Measurements from ENCODE around the gene CFAP92. TPM values are rescaled to one million over a fixed set of nuclear protein-coding genes. Genes with fewer than 3 reads are reported as not detected.

CFAP92 gene
- total RNA-seq, 1 experiment from 2014 or later = 0.92 TPM

- no peak for TF ChIP-seq CTCF (conservative IDR thresholded peaks at IDR 0.05)
- Histone ChIP-seq H2BK120ac (ENCODE audit: low read depth, low read length, poor library complexity, severe bottlenecking) (peak within 1 kb of the TSS; percentile 65), H2BK5ac (ENCODE audit: insufficient read length, low read length) (peak within 1 kb of the TSS; percentile 43), H4K20me1 (ENCODE audit: control insufficient read depth, insufficient read depth, insufficient read length) (no peaks in the 10 kb centered on the region), H3K4me2 (ENCODE audit: insufficient read depth, insufficient read length, low read length) (peak within 1 kb of the TSS; percentile 95), H3K14ac (ENCODE audit: insufficient read depth, low read length) (peak within 1 kb of the TSS; percentile 87), H3K18ac (ENCODE audit: insufficient read length, low read depth, low read length) (peak within 1 kb of the TSS; percentile 84), H3K79me1 (ENCODE audit: insufficient read depth, low read depth, low read length, poor library complexity, severe bottlenecking) (peaks cover 11% of the 10 kb centered on the region), H3K79me2 (ENCODE audit: insufficient read depth, low read length) (peaks cover 11% of the 10 kb centered on the region; the same call in 1 of the 2 replicates), H3K9me3 (ENCODE audit: control insufficient read depth, low read depth, low read length) (no peaks in the 10 kb centered on the region), H3T11ph (ENCODE audit: low read length) (peak within 1 kb of the TSS; percentile 42), H3K4ac (ENCODE audit: low read depth, low read length) (no peak within 1 kb of the TSS; the same call in 1 of the 2 replicates), H3K27me3 (ENCODE audit: insufficient read depth, low read length) (no peaks in the 10 kb centered on the region), H3K23ac (ENCODE audit: insufficient read length, low read depth, low read length) (no peak within 1 kb of the TSS), H3K27ac (ENCODE audit: insufficient read length, low read depth, low read length) (peak within 1 kb of the TSS; percentile 22), H2BK12ac (ENCODE audit: insufficient read length, low read depth, low read length) (no peak within 1 kb of the TSS), H4K91ac (ENCODE audit: insufficient read length, low read depth, low read length) (no peak within 1 kb of the TSS), H3K23me2 (ENCODE audit: insufficient read length, low read depth, low read length, poor library complexity, severe bottlenecking) (peaks cover 13% of the 10 kb centered on the region), H4K8ac (replicated peaks; ENCODE audit: insufficient read length, low read depth, low read length) (no peak within 1 kb of the TSS), H4K5ac (ENCODE audit: insufficient read length, low read depth, low read length) (peak within 1 kb of the TSS; percentile 37), H2BK15ac (ENCODE audit: low read depth, low read length) (no peak within 1 kb of the TSS), H2AK5ac (ENCODE audit: insufficient read length, low read length) (no peak within 1 kb of the TSS), H2BK20ac (ENCODE audit: low read depth, low read length, poor library complexity, severe bottlenecking) (no peak within 1 kb of the TSS), H3K4me1 (ENCODE audit: insufficient read depth, low read length) (no peaks in the 10 kb centered on the region; the same call in 1 of the 2 replicates), H3K56ac (ENCODE audit: insufficient read length, low read depth, low read length) (no peak within 1 kb of the TSS), H3K9ac (ENCODE audit: extremely low read depth, insufficient read length, low read length) (peak within 1 kb of the TSS; percentile 96), H2AFZ (ENCODE audit: low read length) (no peak within 1 kb of the TSS)
- WGBS (ENCODE audit: extremely low coverage, insufficient read length, low lambda C conversion rate) = no CpG with 5 or more reads among the region's 65 CpGs
- H3K4me3 Mint-ChIP-seq = peak within 1 kb of the TSS; percentile 86 to 90
- peaks cover 32 to 36% of the 10 kb centered on the region in 2 experiments for H3K4me1 Mint-ChIP-seq
- peak within 1 kb of the TSS; percentile 97 to 99 (median 97) for H3K27ac Mint-ChIP-seq
- no peaks in the 10 kb centered on the region for H3K9me3 Mint-ChIP-seq
- peaks cover 2 to 20% (median 13%) of the 10 kb centered on the region in 3 experiments; a peak in 5 of 7 replicates for H3K36me3 Mint-ChIP-seq (ENCODE audit: insufficient read depth in 1 of 3, low read depth in 3 of 3)
- H3K27me3 Mint-ChIP-seq (ENCODE audit: low read depth) = peaks cover 13% of the 10 kb centered on the region
- peak; percentile 97 for DNase-seq
Observed at GRCh38 chr3:128879125-128879969, 114.5 kb downstream of the CFAP92 start, which contains the start of gene ACAD9. Gene ACAD9 (plus strand): TSS chr3:128879620. CDS start chr3:128879692, 72 bp downstream.
